Colonic mucosa (tissue), 4 donors: ENCODE data around the gene PTPRN2. TPM values are rescaled to one million over a fixed set of nuclear protein-coding genes. Genes with fewer than 3 reads are reported as not detected.

ENCODE experiments used
- DNase-seq: peaks from one replicate; pipeline ENCODE4 v3.0.0-alpha.2; 2020
- H3K27ac ChIP-seq: fragments of 200-600 bp; one replicate; pipeline ENCODE4 v1.8.0; 2021
- H3K27me3 ChIP-seq: fragments of 200-600 bp; one replicate; pipeline ENCODE4 v1.8.0; 2021
- H3K36me3 ChIP-seq: fragments of 200-600 bp; one replicate; pipeline ENCODE4 v1.8.0; 2021
- H3K4me1 ChIP-seq: fragments of 200-600 bp; one replicate; pipeline ENCODE4 v1.8.0; 2021; ENCODE audit warnings: mild to moderate bottlenecking
- H3K4me3 ChIP-seq: fragments of 200-600 bp; one replicate; pipeline ENCODE4 v1.8.0; 2021
- H3K9ac ChIP-seq, 2 donors: one replicate each; pipeline ENCODE4 v1.7.0; 2013; ENCODE audit warnings: control low read depth in 2 of 2, low read depth in 2 of 2, low read length in 2 of 2
- H3K9me3 ChIP-seq: fragments of 200-600 bp; one replicate; pipeline ENCODE4 v1.8.0; 2021
- CTCF ChIP-seq: fragments of 200-600 bp; IDR thresholded peaks from one replicate; pipeline ENCODE4 v1.8.0; 2022; ENCODE audit warnings: antibody characterized with exemption, mild to moderate bottlenecking
- intact Hi-C: fragments of 100-400 bp; cut with DNase I; formaldehyde crosslinking; loops from one replicate; pipeline ENCODE4 v1.14.1; 2022
- total RNA-seq, 2 donors: library from RNA; stranded (reverse); fragmentation: NEBNext Ultra II Directional in 1 of 2; extraction: Animal tissue kit (Norgen Biotek cat#: 25700) in 1 of 2; gene quantifications; one replicate each; pipeline ENCODE4 v1.2.1, GENCODE V29; 2021
- donor health status: healthy.
- donor health status: DM: no; HTN: no; CAD: no.
- donor health status: DM: no; HTN: no; CAD: no.

The PTPRN2 gene
- total RNA-seq, 2 donors from 2014 or later: 14.7 to 21.6 TPM

GRCh38 chr7:158574308-158575036 lies 13.2 kb downstream of the PTPRN2 start:
- intact Hi-C loops: no loop called here
- no peak for TF ChIP-seq CTCF
- H3K4me1 ChIP-seq: no peaks in the 10 kb centered on the region
- no peak overlapping the region for H3K4me3 ChIP-seq
- H3K9ac ChIP-seq: no peak overlapping the region
- no peak for DNase-seq
- H3K9me3 ChIP-seq: no peaks in the 10 kb centered on the region
- H3K27me3 ChIP-seq: peaks cover 7% of the 10 kb centered on the region
- no peaks in the 10 kb centered on the region for H3K36me3 ChIP-seq
- no peak overlapping the region for H3K27ac ChIP-seq

GRCh38 chr7:158573310-158573709 lies 14.3 kb downstream of the PTPRN2 start:
- no peak overlapping the region for H3K27ac ChIP-seq
- intact Hi-C loops: no loop called here
- no peak overlapping the region for H3K9ac ChIP-seq
- H3K9me3 ChIP-seq: no peaks in the 10 kb centered on the region
- no peak for DNase-seq
- H3K4me3 ChIP-seq: no peak overlapping the region
- H3K27me3 ChIP-seq: peaks cover 7% of the 10 kb centered on the region
- H3K4me1 ChIP-seq: no peaks in the 10 kb centered on the region
- H3K36me3 ChIP-seq: no peaks in the 10 kb centered on the region
- no peak for TF ChIP-seq CTCF

- DNase-seq: no peak
- Histone ChIP-seq H3K9me3 (no peaks in the 10 kb centered on the region), H3K9ac (no peak overlapping the region), H3K4me3 (no peak overlapping the region), H3K36me3 (no peaks in the 10 kb centered on the region), H3K27me3 (peaks cover 7% of the 10 kb centered on the region), H3K27ac (no peak overlapping the region), H3K4me1 (no peaks in the 10 kb centered on the region)
- intact Hi-C loops: no loop called here
- no peak for TF ChIP-seq CTCF
Observed at GRCh38 chr7:158572000-158572828, 15.4 kb downstream of the PTPRN2 start.

GRCh38 chr7:158570449-158571170 lies 17.0 kb downstream of the PTPRN2 start:
- no peaks in the 10 kb centered on the region for H3K4me1 ChIP-seq
- H3K4me3 ChIP-seq: no peak overlapping the region
- DNase-seq: no peak
- peaks cover 7% of the 10 kb centered on the region for H3K27me3 ChIP-seq
- intact Hi-C loops: no loop called here
- H3K27ac ChIP-seq: no peak overlapping the region
- no peak overlapping the region for H3K9ac ChIP-seq
- no peaks in the 10 kb centered on the region for H3K9me3 ChIP-seq
- H3K36me3 ChIP-seq: no peaks in the 10 kb centered on the region
- TF ChIP-seq CTCF: no peak

GRCh38 chr7:158569858-158570323 lies 17.7 kb downstream of the PTPRN2 start:
- H3K9me3 ChIP-seq: no peaks in the 10 kb centered on the region
- H3K4me3 ChIP-seq: no peak overlapping the region
- peaks cover 7% of the 10 kb centered on the region for H3K27me3 ChIP-seq
- no peaks in the 10 kb centered on the region for H3K36me3 ChIP-seq
- no peak for TF ChIP-seq CTCF
- no peak for DNase-seq
- no peak overlapping the region for H3K27ac ChIP-seq
- H3K9ac ChIP-seq: no peak overlapping the region
- intact Hi-C loops: no loop called here
- H3K4me1 ChIP-seq: no peaks in the 10 kb centered on the region
